Caco-2 (cell line): ENCODE results near the gene NUP93. TPM values are rescaled to one million over a fixed set of nuclear protein-coding genes. Genes with fewer than 3 reads are reported as not detected.

Source experiments
- BruUV-seq: library from RNA; stranded (reverse); fragments of 400-500 nt; replicated peaks from 2 replicates; lab custom pipeline; 2021; lab: Mats Ljungman, UMichigan
- CTCF ChIA-PET: fragments of 300-600 bp; sonication (Branson Sonifier 250); formaldehyde crosslinking; loops from one replicate; lab custom pipeline; 2022; ENCODE audit warnings: antibody characterized with exemption; lab: Charles Lee
- POLR2A ChIA-PET: fragments of 300-600 bp; sonication (Branson Sonifier 250); formaldehyde crosslinking; loops from one replicate; lab custom pipeline; 2022; ENCODE audit warnings: antibody characterized with exemption; lab: Charles Lee
- DNase-seq, 2 experiments: peaks; one replicate each; pipeline versions ENCODE4 v3.0.0 to v3.0.0-alpha.2; 2020 to 2022
- H3K27me3 ChIP-seq: replicated peaks from 2 replicates; pipeline ENCODE4 v1.6.0; 2011; ENCODE audit warnings: low read length; ENCODE audit not compliant: control insufficient read depth, insufficient read depth
- H3K36me3 ChIP-seq: 2 replicates; pipeline ENCODE4 v1.5.1; 2011; ENCODE audit warnings: low read length; ENCODE audit not compliant: control insufficient read depth, insufficient read depth
- H3K4me1 ChIP-seq: fragments of 250-450 bp; sonication (Bioruptor Pico); 2 replicates; pipeline ENCODE4 v1.5.1; 2020; ENCODE audit warnings: mild to moderate bottlenecking
- H3K4me3 ChIP-seq: 2 replicates; pipeline ENCODE4 v1.5.1; 2011; ENCODE audit warnings: low read depth, mild to moderate bottlenecking, control low read depth, low read length
- H3K9me3 ChIP-seq: fragments of 250-450 bp; sonication (Bioruptor Pico); 2 replicates; pipeline ENCODE4 v1.5.1; 2020; ENCODE audit warnings: mild to moderate bottlenecking, moderate library complexity
- H3K27ac Mint-ChIP-seq: one replicate; pipeline ENCODE4 v1.8.0; 2022; ENCODE audit warnings: mixed read lengths; ENCODE audit not compliant: unreplicated experiment
- H3K27me3 Mint-ChIP-seq: one replicate; pipeline ENCODE4 v1.8.0; 2022; ENCODE audit warnings: mixed read lengths; ENCODE audit not compliant: insufficient read depth, unreplicated experiment
- H3K36me3 Mint-ChIP-seq: one replicate; pipeline ENCODE4 v1.8.0; 2022; ENCODE audit warnings: mild to moderate bottlenecking, mixed read lengths; ENCODE audit not compliant: insufficient read depth, unreplicated experiment
- H3K4me1 Mint-ChIP-seq: one replicate; pipeline ENCODE4 v1.8.0; 2022; ENCODE audit warnings: low read depth, mixed read lengths; ENCODE audit not compliant: unreplicated experiment
- H3K4me3 Mint-ChIP-seq: one replicate; pipeline ENCODE4 v1.8.0; 2022; ENCODE audit warnings: mild to moderate bottlenecking, moderate library complexity, mixed read lengths; ENCODE audit not compliant: unreplicated experiment
- H3K9me3 Mint-ChIP-seq: one replicate; pipeline ENCODE4 v1.8.0; 2022; ENCODE audit warnings: mixed read lengths; ENCODE audit not compliant: unreplicated experiment
- CTCF ChIP-seq, 2 experiments: fragments of 200-600 bp in 1 of 2; IDR thresholded peaks; 1 replicate in 1 of 2; 2 replicates in 1 of 2; pipeline versions ENCODE4 v1.5.1 to v1.8.0; 2011 to 2022; ENCODE audit warnings: antibody characterized with exemption in 1 of 2, control low read depth in 1 of 2, inconsistent platforms in 1 of 2, low read depth in 1 of 2, low read length in 1 of 2, mild to moderate bottlenecking in 1 of 2, moderate library complexity in 1 of 2; ENCODE audit not compliant: insufficient read depth in 1 of 2, severe bottlenecking in 1 of 2, unreplicated experiment in 1 of 2
- intact Hi-C: fragments of 100-400 bp; cut with micrococcal nuclease; formaldehyde crosslinking; loops from one replicate; pipeline ENCODE4 v1.10.0; 2022; ENCODE audit not compliant: unreplicated experiment
- total RNA-seq: library from RNA; stranded (reverse); gene quantifications from 2 replicates; pipeline ENCODE4 v1.2.3, GENCODE V29; 2022

Gene NUP93
- total RNA-seq, 1 experiment from 2014 or later: 148 TPM

- H3K9me3 ChIP-seq: no peaks in the 10 kb centered on the region
- H3K4me1 ChIP-seq: no peaks in the 10 kb centered on the region
- Mint-ChIP-seq H3K9me3 (no peaks in the 10 kb centered on the region), H3K4me1 (no peaks in the 10 kb centered on the region), H3K4me3 (no peak overlapping the region), H3K27ac (no peak overlapping the region), H3K36me3 (no peaks in the 10 kb centered on the region), H3K27me3 (peaks cover 8% of the 10 kb centered on the region)
- no peak overlapping the region for H3K4me3 ChIP-seq
- intact Hi-C loops: no loop called here
- BruUV-seq: no TSS peak
- H3K36me3 ChIP-seq: no peaks in the 10 kb centered on the region
- CTCF ChIA-PET: no interaction called here
- POLR2A ChIA-PET: no interaction called here
- no peaks in the 10 kb centered on the region for H3K27me3 ChIP-seq
- DNase-seq: no peak
- TF ChIP-seq CTCF (IDR thresholded peaks at IDR 0.05; ENCODE audit: insufficient read depth in 1 of 2, low read depth in 1 of 2, low read length in 1 of 2, severe bottlenecking in 1 of 2, unreplicated experiment in 1 of 2): no peak
Observed at GRCh38 chr16:56711862-56712261, 18.1 kb upstream of the NUP93 start.

DNA sequence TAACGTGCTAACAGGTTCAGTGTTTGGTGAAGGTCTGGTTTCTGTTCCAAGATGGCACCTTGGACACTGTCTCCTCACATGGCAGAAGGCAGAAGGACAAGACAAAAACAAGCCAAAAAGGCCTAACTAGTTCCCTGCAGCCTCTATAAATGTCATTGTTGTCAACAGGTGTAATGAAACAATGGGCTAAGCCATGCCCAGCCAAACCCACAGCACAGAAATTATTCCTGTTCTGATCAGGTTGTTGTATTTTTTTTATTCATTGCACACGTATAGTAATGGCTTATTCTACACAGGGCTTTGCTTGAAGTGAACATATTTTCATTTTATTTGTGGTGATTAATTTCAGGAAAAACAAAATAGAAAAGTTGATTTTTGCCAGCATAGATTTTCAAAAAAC, 16.1 kb upstream of the NUP93 start:
- intact Hi-C loops: no loop called here
- no TSS peak for BruUV-seq
- Mint-ChIP-seq H3K4me3 (no peak overlapping the region), H3K4me1 (no peaks in the 10 kb centered on the region), H3K9me3 (no peaks in the 10 kb centered on the region), H3K27ac (no peak overlapping the region), H3K27me3 (peaks cover 8% of the 10 kb centered on the region), H3K36me3 (no peaks in the 10 kb centered on the region)
- CTCF ChIA-PET: no interaction called here
- Histone ChIP-seq H3K27me3 (no peaks in the 10 kb centered on the region), H3K9me3 (no peaks in the 10 kb centered on the region), H3K4me3 (no peak overlapping the region), H3K4me1 (no peaks in the 10 kb centered on the region), H3K36me3 (no peaks in the 10 kb centered on the region)
- DNase-seq: no peak
- POLR2A ChIA-PET: no interaction called here
- no peak for TF ChIP-seq CTCF (IDR thresholded peaks at IDR 0.05; ENCODE audit: insufficient read depth in 1 of 2, low read depth in 1 of 2, low read length in 1 of 2, severe bottlenecking in 1 of 2, unreplicated experiment in 1 of 2)

DNA sequence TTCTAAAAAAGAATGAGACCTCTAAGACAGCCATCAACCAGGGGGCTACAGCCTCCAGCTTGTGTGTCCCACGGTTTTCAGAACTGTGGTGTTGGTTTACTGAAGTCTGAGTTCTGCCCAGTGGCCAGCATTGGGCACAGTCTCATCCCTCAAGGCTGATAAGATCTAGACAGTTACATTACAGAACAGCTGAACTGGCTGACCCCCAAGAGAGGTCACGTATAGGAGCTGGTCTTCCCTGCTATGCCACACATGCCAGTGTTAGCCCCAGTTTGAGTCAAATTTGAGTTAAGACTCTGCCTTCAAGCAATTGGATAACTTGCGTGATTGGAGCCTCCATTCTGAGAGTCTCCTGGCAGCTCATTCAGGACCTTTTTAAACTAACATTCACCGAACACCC, 14.8 kb upstream of the NUP93 start:
- ChIA-PET POLR2A (no interaction called here), CTCF (interaction anchor here (0.6 kb wide), 1 partner anchor 13 kb away, joined by 3 read pairs; no protein-coding TSS in a partner anchor)
- no TSS peak for BruUV-seq
- Mint-ChIP-seq H3K27ac (no peak overlapping the region), H3K36me3 (no peaks in the 10 kb centered on the region), H3K27me3 (peaks cover 4% of the 10 kb centered on the region), H3K9me3 (no peaks in the 10 kb centered on the region), H3K4me1 (no peaks in the 10 kb centered on the region), H3K4me3 (no peak overlapping the region)
- Histone ChIP-seq H3K4me1 (no peaks in the 10 kb centered on the region), H3K36me3 (no peaks in the 10 kb centered on the region), H3K4me3 (no peak overlapping the region), H3K9me3 (no peaks in the 10 kb centered on the region), H3K27me3 (no peaks in the 10 kb centered on the region)
- DNase-seq: no peak
- no peak for TF ChIP-seq CTCF (IDR thresholded peaks at IDR 0.05; ENCODE audit: insufficient read depth in 1 of 2, low read depth in 1 of 2, low read length in 1 of 2, severe bottlenecking in 1 of 2, unreplicated experiment in 1 of 2)
- intact Hi-C loops: no loop called here
